HepG2 (cell line): ENCODE measurements around the gene FN1. TPM values are rescaled to one million over a fixed set of nuclear protein-coding genes. Genes with fewer than 3 reads are reported as not detected.

Experiments used
- AGO2 ChIP-seq: fragments of 200-400 bp; formaldehyde crosslinking; optimal IDR thresholded peaks from 2 replicates; pipeline ENCODE3; 2017; ENCODE audit warnings: mild to moderate bottlenecking, low read depth, low read length, moderate library complexity
- AKAP8 ChIP-seq: sonication (generic); formaldehyde crosslinking; IDR thresholded peaks from 2 replicates; pipeline ENCODE4 v1.5.1; 2020; ENCODE audit warnings: mild to moderate bottlenecking, missing genetic modification reagents
- BRD4 ChIP-seq: sonication (generic); formaldehyde crosslinking; IDR thresholded peaks from 2 replicates; pipeline ENCODE4 v1.4.0; 2020; ENCODE audit warnings: missing genetic modification reagents
- HOXA3 ChIP-seq: sonication (generic); formaldehyde crosslinking; IDR thresholded peaks from 2 replicates; pipeline ENCODE4 v1.5.0; 2020; ENCODE audit warnings: missing genetic modification reagents
- KAT8 ChIP-seq: IDR thresholded peaks from 2 replicates; pipeline ENCODE4 v1.6.1; 2016; ENCODE audit warnings: missing genetic modification reagents, missing compliant biosample characterization
- KLF16 ChIP-seq, 2 experiments: sonication (generic) in 1 of 2; formaldehyde crosslinking in 1 of 2; IDR thresholded peaks; 2 replicates each; pipeline versions ENCODE4 v1.6.1 to v1.8.0; 2016 to 2023; ENCODE audit warnings: missing genetic modification reagents in 2 of 2, missing compliant biosample characterization in 1 of 2
- SOX6 ChIP-seq, 2 experiments: fragments of 450-650 bp in 1 of 2; sonication (generic) in 1 of 2; formaldehyde crosslinking in 1 of 2; IDR thresholded peaks; 2 replicates each; pipeline versions ENCODE4 v1.4.0 to v1.6.1; 2017 to 2020; ENCODE audit warnings: antibody characterized with exemption in 1 of 2, mild to moderate bottlenecking in 1 of 2, missing genetic modification reagents in 1 of 2
- ZFP1 ChIP-seq: IDR thresholded peaks from 2 replicates; pipeline ENCODE4 v1.6.1; 2016
- ZNF350 ChIP-seq: sonication (generic); formaldehyde crosslinking; IDR thresholded peaks from 2 replicates; pipeline ENCODE4 v1.4.0; 2020; ENCODE audit warnings: mild to moderate bottlenecking, low read depth, missing genetic modification reagents, borderline replicate concordance
- ZNF644 ChIP-seq: IDR thresholded peaks from 2 replicates; pipeline ENCODE4 v1.6.1; 2016; ENCODE audit warnings: low read depth
- ZNF672 ChIP-seq: sonication (generic); formaldehyde crosslinking; IDR thresholded peaks from 2 replicates; pipeline ENCODE4 v1.8.1; 2022; ENCODE audit warnings: missing genetic modification reagents
- polyA plus RNA-seq, 8 experiments: library from polyadenylated mRNA; depleted of rRNA in 3 of 8; stranded (reverse) in 7 of 8; unstranded in 1 of 8; fragments of >200 nt; fragmentation: Illumina TruSeq in 4 of 8; extraction: Trizol in 4 of 8; gene quantifications; 2 replicates each; pipeline versions ENCODE4 v1.2.1 to v1.2.3, GENCODE V29; 2011 to 2016; ENCODE audit warnings: low read depth in 4 of 8, missing spikeins in 1 of 8, mixed read lengths in 1 of 8; ENCODE audit not compliant: insufficient read depth in 1 of 8
- total RNA-seq, 5 experiments: library from RNA; depleted of rRNA; stranded (reverse); fragments of >200 nt; fragmentation: Illumina TruSeq; extraction: Trizol; gene quantifications; 2 replicates each; pipeline ENCODE4 v1.2.3, GENCODE V29; 2016; ENCODE audit warnings: low read depth in 1 of 5
- TF ChIP-seq, protein P1 (sequence below), 2 experiments: IDR thresholded peaks; 2 replicates each; pipeline ENCODE4 v1.6.1; 2011 to 2012; ENCODE audit warnings: low read length in 2 of 2, borderline replicate concordance in 1 of 2, low read depth in 1 of 2, mild to moderate bottlenecking in 1 of 2, moderate library complexity in 1 of 2
- TF ChIP-seq, protein P2 (sequence below): sonication (generic); formaldehyde crosslinking; IDR thresholded peaks from 2 replicates; pipeline ENCODE4 v1.5.1; 2020; ENCODE audit warnings: mild to moderate bottlenecking, missing genetic modification reagents, borderline replicate concordance
- TF ChIP-seq, protein P3 (sequence below): sonication (generic); formaldehyde crosslinking; IDR thresholded peaks from 2 replicates; pipeline ENCODE4 v1.8.0; 2022; ENCODE audit warnings: mild to moderate bottlenecking, missing genetic modification reagents, moderate library complexity
- TF ChIP-seq, protein P4 (sequence below): sonication (generic); formaldehyde crosslinking; IDR thresholded peaks from 2 replicates; pipeline ENCODE4 v1.4.0; 2020; ENCODE audit warnings: missing genetic modification reagents
- TF ChIP-seq, protein P5 (sequence below): IDR thresholded peaks from 2 replicates; pipeline ENCODE4 v1.6.1; 2016

Gene FN1
- total and polyA plus RNA-seq, 2 of the 13 experiments (the other 11 are each of a cell fraction or from before 2014, with no cell fraction given), result 1,847 to 6,471 TPM

DNA sequence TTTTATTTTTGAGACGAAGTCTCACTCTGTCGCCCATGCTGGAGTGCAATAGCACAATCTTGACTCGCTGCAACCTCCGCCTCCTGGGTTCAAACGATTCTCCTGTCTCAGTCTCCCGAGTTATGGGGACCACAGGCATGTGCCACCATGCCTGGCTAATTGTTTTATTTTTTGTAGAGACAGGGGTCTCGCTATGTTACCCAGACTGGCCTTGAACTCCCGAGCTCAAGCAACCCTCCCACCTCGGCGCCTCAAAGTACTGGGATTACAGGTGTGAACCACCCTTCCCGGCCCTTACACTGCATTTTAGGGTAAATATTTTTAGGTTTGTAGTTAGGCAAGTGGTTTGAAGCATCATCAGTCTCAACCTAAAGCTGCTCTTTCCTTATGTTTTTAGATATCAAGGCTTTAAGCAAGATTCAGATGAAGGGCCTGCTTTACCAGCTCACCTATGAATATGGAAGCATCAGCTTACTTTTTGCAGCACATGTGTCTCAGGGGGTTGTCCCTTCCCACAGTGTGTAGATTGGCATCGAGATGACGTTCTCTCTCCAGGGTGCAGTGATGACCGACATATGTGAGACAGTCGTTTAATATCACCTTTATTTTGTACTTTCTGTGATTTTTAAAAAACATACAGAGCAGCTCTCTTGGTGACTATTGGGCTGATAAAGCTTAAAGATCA, 76.8 kb downstream of the FN1 start (continued):
- TF ChIP-seq, protein P1, sequence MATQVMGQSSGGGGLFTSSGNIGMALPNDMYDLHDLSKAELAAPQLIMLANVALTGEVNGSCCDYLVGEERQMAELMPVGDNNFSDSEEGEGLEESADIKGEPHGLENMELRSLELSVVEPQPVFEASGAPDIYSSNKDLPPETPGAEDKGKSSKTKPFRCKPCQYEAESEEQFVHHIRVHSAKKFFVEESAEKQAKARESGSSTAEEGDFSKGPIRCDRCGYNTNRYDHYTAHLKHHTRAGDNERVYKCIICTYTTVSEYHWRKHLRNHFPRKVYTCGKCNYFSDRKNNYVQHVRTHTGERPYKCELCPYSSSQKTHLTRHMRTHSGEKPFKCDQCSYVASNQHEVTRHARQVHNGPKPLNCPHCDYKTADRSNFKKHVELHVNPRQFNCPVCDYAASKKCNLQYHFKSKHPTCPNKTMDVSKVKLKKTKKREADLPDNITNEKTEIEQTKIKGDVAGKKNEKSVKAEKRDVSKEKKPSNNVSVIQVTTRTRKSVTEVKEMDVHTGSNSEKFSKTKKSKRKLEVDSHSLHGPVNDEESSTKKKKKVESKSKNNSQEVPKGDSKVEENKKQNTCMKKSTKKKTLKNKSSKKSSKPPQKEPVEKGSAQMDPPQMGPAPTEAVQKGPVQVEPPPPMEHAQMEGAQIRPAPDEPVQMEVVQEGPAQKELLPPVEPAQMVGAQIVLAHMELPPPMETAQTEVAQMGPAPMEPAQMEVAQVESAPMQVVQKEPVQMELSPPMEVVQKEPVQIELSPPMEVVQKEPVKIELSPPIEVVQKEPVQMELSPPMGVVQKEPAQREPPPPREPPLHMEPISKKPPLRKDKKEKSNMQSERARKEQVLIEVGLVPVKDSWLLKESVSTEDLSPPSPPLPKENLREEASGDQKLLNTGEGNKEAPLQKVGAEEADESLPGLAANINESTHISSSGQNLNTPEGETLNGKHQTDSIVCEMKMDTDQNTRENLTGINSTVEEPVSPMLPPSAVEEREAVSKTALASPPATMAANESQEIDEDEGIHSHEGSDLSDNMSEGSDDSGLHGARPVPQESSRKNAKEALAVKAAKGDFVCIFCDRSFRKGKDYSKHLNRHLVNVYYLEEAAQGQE (IDR thresholded peaks at IDR 0.05; ENCODE audit: borderline replicate concordance in 1 of 2, low read depth in 1 of 2, low read length in 2 of 2), result no peak
- no peak; the same call in 1 of the 2 replicates for TF ChIP-seq KAT8
- no peak for TF ChIP-seq HOXA3 (CRISPR knock-in tag)
- no peak for TF ChIP-seq ZNF350 (CRISPR knock-in tag)
- TF ChIP-seq, protein P2, sequence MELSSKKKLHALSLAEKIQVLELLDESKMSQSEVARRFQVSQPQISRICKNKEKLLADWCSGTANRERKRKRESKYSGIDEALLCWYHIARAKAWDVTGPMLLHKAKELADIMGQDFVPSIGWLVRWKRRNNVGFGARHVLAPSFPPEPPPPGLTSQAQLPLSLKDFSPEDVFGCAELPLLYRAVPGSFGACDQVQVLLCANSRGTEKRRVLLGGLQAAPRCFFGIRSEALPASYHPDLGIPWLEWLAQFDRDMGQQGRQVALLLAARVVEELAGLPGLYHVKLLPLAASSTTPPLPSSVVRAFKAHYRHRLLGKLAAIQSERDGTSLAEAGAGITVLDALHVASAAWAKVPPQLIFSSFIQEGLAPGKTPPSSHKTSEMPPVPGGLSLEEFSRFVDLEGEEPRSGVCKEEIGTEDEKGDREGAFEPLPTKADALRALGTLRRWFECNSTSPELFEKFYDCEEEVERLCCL (CRISPR knock-in tag), result no peak
- TF ChIP-seq SOX6 (IDR thresholded peaks at IDR 0.05), result no peak
- no peak; the same call in 1 of the 2 replicates for TF ChIP-seq SOX6 (CRISPR knock-in tag; IDR thresholded peaks at IDR 0.05)
- TF ChIP-seq AKAP8 (CRISPR knock-in tag), result peak; percentile 56; the same call in 1 of the 2 replicates
- TF ChIP-seq, protein P3, sequence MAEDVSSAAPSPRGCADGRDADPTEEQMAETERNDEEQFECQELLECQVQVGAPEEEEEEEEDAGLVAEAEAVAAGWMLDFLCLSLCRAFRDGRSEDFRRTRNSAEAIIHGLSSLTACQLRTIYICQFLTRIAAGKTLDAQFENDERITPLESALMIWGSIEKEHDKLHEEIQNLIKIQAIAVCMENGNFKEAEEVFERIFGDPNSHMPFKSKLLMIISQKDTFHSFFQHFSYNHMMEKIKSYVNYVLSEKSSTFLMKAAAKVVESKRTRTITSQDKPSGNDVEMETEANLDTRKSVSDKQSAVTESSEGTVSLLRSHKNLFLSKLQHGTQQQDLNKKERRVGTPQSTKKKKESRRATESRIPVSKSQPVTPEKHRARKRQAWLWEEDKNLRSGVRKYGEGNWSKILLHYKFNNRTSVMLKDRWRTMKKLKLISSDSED (CRISPR knock-in tag), result no peak
- TF ChIP-seq ZNF672 (CRISPR knock-in tag), result no peak
- TF ChIP-seq, protein P4, sequence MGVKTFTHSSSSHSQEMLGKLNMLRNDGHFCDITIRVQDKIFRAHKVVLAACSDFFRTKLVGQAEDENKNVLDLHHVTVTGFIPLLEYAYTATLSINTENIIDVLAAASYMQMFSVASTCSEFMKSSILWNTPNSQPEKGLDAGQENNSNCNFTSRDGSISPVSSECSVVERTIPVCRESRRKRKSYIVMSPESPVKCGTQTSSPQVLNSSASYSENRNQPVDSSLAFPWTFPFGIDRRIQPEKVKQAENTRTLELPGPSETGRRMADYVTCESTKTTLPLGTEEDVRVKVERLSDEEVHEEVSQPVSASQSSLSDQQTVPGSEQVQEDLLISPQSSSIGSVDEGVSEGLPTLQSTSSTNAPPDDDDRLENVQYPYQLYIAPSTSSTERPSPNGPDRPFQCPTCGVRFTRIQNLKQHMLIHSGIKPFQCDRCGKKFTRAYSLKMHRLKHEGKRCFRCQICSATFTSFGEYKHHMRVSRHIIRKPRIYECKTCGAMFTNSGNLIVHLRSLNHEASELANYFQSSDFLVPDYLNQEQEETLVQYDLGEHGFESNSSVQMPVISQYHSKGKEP, result no peak
- TF ChIP-seq AGO2, result peak; percentile 95
- no peak for TF ChIP-seq ZNF644 (CRISPR knock-in tag)
- no peak for TF ChIP-seq BRD4
- TF ChIP-seq KLF16 (CRISPR knock-in tag; IDR thresholded peaks at IDR 0.05), result no peak
- TF ChIP-seq, protein P5, sequence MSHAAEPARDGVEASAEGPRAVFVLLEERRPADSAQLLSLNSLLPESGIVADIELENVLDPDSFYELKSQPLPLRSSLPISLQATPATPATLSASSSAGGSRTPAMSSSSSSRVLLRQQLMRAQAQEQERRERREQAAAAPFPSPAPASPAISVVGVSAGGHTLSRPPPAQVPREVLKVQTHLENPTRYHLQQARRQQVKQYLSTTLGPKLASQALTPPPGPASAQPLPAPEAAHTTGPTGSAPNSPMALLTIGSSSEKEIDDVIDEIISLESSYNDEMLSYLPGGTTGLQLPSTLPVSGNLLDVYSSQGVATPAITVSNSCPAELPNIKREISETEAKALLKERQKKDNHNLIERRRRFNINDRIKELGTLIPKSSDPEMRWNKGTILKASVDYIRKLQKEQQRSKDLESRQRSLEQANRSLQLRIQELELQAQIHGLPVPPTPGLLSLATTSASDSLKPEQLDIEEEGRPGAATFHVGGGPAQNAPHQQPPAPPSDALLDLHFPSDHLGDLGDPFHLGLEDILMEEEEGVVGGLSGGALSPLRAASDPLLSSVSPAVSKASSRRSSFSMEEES, result no peak
- no peak for TF ChIP-seq ZFP1 (CRISPR knock-in tag)
